Fibroblast of lung (primary cell): ENCODE results near the gene GLMP. TPM values are rescaled to one million over a fixed set of nuclear protein-coding genes. Genes with fewer than 3 reads are reported as not detected.

Experiments used
- DNase-seq, 2 donors: peaks; one replicate each; pipeline versions ENCODE4 v3.0.0 to v3.0.0-alpha.2; 2010; ENCODE audit warnings: low read depth in 2 of 2
- H2AFZ ChIP-seq: 2 replicates; pipeline ENCODE4 v1.5.1; 2012; ENCODE audit warnings: low read length, control low read depth, inconsistent platforms
- H3K27ac ChIP-seq: 2 replicates; pipeline ENCODE4 v1.5.1; 2011; ENCODE audit warnings: low read length, control low read depth; ENCODE audit not compliant: insufficient read depth
- H3K27me3 ChIP-seq: 2 replicates; pipeline ENCODE4 v1.5.1; 2011; ENCODE audit warnings: mild to moderate bottlenecking, low read length; ENCODE audit not compliant: control insufficient read depth, insufficient read depth
- H3K36me3 ChIP-seq: 2 replicates; pipeline ENCODE4 v1.5.1; 2011; ENCODE audit warnings: low read length; ENCODE audit not compliant: control insufficient read depth, insufficient read depth
- H3K4me1 ChIP-seq: 2 replicates; pipeline ENCODE4 v1.5.1; 2011; ENCODE audit warnings: low read length; ENCODE audit not compliant: control insufficient read depth, insufficient read depth; ENCODE audit errors: extremely low read depth
- H3K4me2 ChIP-seq: 2 replicates; pipeline ENCODE4 v1.5.1; 2011; ENCODE audit warnings: low read length, control low read depth; ENCODE audit not compliant: insufficient read depth; ENCODE audit errors: extremely low read depth
- H3K4me3 ChIP-seq, 4 experiments: fragments of 200-600 bp in 1 of 4; sonication (generic) in 1 of 4; replicated peaks in 1 of 4; 2 replicates each; pipeline ENCODE4 v1.5.1; 2011 to 2016; ENCODE audit warnings: low read length in 4 of 4, low read depth in 3 of 4, mild to moderate bottlenecking in 3 of 4, control low read depth in 2 of 4, inconsistent platforms in 1 of 4, mixed read lengths in 1 of 4; ENCODE audit not compliant: insufficient read depth in 1 of 4; ENCODE audit errors: control extremely low read depth in 1 of 4
- H3K79me2 ChIP-seq: 2 replicates; pipeline ENCODE4 v1.5.1; 2012; ENCODE audit warnings: mild to moderate bottlenecking, low read length, inconsistent platforms; ENCODE audit not compliant: control insufficient read depth, insufficient read depth
- H3K9ac ChIP-seq: 2 replicates; pipeline ENCODE4 v1.5.1; 2011; ENCODE audit warnings: mild to moderate bottlenecking, low read length, control low read depth; ENCODE audit not compliant: insufficient read depth
- H3K9me3 ChIP-seq: 2 replicates; pipeline ENCODE4 v1.5.1; 2012; ENCODE audit warnings: low read depth, low read length; ENCODE audit not compliant: control insufficient read depth, insufficient read depth
- H4K20me1 ChIP-seq: 2 replicates; pipeline ENCODE4 v1.5.1; 2011; ENCODE audit warnings: low read length; ENCODE audit not compliant: control insufficient read depth, insufficient read depth; ENCODE audit errors: extremely low read depth
- CTCF ChIP-seq, 2 donors: IDR thresholded peaks in 1 of 2; conservative IDR thresholded peaks in 1 of 2; 1 replicate in 1 of 2; 2 replicates in 1 of 2; pipeline ENCODE4 v1.5.1; 2011 to 2012; ENCODE audit warnings: low read length in 2 of 2, control low read depth in 1 of 2, inconsistent platforms in 1 of 2, low read depth in 1 of 2, mild to moderate bottlenecking in 1 of 2
- EZH2 ChIP-seq: IDR thresholded peaks from 2 replicates; pipeline ENCODE4 v1.5.1; 2012; ENCODE audit warnings: low read length, control low read depth, mild to moderate bottlenecking; ENCODE audit errors: missing control alignments
- polyA plus RNA-seq, 2 donors: library from polyadenylated mRNA; depleted of rRNA in 1 of 2; stranded (reverse) in 1 of 2; unstranded in 1 of 2; fragments of >200 nt; gene quantifications; 2 replicates each; pipeline ENCODE4 v1.2.1, GENCODE V29; 2011 to 2012; ENCODE audit warnings: missing spikeins in 1 of 2
- total RNA-seq: library from RNA; depleted of rRNA; stranded (reverse); fragments of >200 nt; gene quantifications from 2 replicates; pipeline ENCODE4 v1.2.1, GENCODE V29; 2014

The GLMP gene
- total and polyA plus RNA-seq, 2 donors (not counting 1 experiment from before 2014, with no cell fraction given): 40.4 to 93.5 TPM

DNA sequence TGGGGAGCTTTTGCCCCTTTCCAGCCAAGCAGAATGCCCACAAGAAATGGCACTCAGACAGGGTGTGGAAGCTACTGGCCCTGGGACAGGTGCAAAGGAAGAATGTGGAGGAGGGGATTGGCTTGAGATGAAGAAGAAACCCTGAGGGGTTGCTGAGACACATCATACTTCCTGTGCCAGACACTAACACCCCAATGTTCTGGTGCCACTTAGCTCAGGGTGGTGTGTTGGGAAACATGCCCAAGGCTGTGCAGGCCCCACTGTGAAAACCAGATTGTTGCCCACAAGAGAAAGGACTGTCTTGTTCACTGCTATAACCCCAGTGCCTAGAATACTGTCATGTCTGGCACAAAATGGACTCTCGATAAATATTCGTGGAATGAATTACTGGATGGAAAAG is 37.8 kb downstream of the GLMP start:
- Histone ChIP-seq H3K9ac (no peak overlapping the region), H3K27ac (no peak overlapping the region), H3K79me2 (no peaks in the 10 kb centered on the region), H3K27me3 (no peaks in the 10 kb centered on the region), H3K4me1 (peaks cover 4% of the 10 kb centered on the region), H2AFZ (no peak overlapping the region), H4K20me1 (peaks cover 2% of the 10 kb centered on the region), H3K4me3 (no peak overlapping the region), H3K36me3 (peaks cover 36% of the 10 kb centered on the region), H3K4me2 (no peak overlapping the region), H3K9me3 (no peaks in the 10 kb centered on the region)
- TF ChIP-seq EZH2 (no peak), CTCF (conservative IDR thresholded peaks at IDR 0.05 in 1 of 2, IDR thresholded peaks at IDR 0.05 in 1 of 2; ENCODE audit: low read depth in 1 of 2, low read length in 2 of 2) (no peak)
- DNase-seq: no peak

DNA sequence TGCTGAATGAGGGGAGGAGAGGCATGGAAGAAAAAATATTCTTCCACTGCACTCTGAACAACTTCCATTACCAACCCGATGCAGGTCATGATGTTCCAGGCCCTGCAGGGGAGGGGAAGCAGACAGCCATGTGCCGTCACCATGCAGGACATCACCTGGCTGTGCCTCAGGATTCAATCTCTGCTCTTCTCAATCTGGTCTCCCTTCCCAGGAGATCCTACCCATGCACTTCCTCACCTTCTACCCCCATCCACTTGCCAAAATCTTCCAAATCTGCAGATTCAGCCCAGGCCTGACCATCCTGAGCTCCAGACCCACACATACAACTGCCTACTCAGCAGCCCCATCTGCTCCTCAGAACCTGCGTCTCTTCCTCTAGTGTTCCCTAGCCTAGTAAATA is 41.8 kb downstream of the GLMP start:
- H3K4me1 ChIP-seq: no peaks in the 10 kb centered on the region
- no peaks in the 10 kb centered on the region for H3K9me3 ChIP-seq
- no peak overlapping the region for H3K4me2 ChIP-seq
- H3K79me2 ChIP-seq: no peaks in the 10 kb centered on the region
- no peaks in the 10 kb centered on the region for H4K20me1 ChIP-seq
- no peak for TF ChIP-seq CTCF (conservative IDR thresholded peaks at IDR 0.05 in 1 of 2, IDR thresholded peaks at IDR 0.05 in 1 of 2; ENCODE audit: low read depth in 1 of 2, low read length in 2 of 2)
- no peak for TF ChIP-seq EZH2
- no peak overlapping the region for H3K9ac ChIP-seq
- no peak overlapping the region for H3K27ac ChIP-seq
- no peak overlapping the region for H2AFZ ChIP-seq
- no peaks in the 10 kb centered on the region for H3K27me3 ChIP-seq
- no peak for DNase-seq
- H3K36me3 ChIP-seq: peaks cover 24% of the 10 kb centered on the region
- H3K4me3 ChIP-seq: no peak overlapping the region

DNA sequence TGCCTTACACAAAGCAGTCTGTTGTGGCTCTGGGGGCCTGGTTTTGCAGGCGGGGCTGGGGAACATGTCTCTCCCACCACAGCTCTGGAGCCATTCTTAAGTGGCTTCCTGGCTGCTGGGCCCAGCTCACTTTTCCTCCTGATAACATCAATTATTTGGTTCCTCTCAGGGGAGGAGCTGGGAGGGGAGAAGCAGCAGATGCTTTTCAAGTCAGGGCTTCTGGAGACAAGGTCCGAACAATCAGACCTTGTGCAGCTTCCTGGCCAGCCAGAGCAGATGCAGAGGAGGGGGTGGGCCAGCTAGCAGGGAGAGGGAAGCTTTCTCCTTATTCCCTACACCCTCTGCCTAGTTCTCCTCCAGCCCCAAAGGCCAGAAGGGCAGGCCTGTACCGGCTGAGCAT is 44.0 kb downstream of the GLMP start:
- no peaks in the 10 kb centered on the region for H3K79me2 ChIP-seq
- no peaks in the 10 kb centered on the region for H4K20me1 ChIP-seq
- peaks cover 15% of the 10 kb centered on the region for H3K36me3 ChIP-seq
- no peak overlapping the region for H3K4me2 ChIP-seq
- no peaks in the 10 kb centered on the region for H3K27me3 ChIP-seq
- DNase-seq: no peak
- H3K9ac ChIP-seq: no peak overlapping the region
- no peaks in the 10 kb centered on the region for H3K4me1 ChIP-seq
- TF ChIP-seq CTCF (conservative IDR thresholded peaks at IDR 0.05 in 1 of 2, IDR thresholded peaks at IDR 0.05 in 1 of 2; ENCODE audit: low read depth in 1 of 2, low read length in 2 of 2): no peak
- no peak for TF ChIP-seq EZH2
- no peak overlapping the region for H2AFZ ChIP-seq
- no peak overlapping the region for H3K27ac ChIP-seq
- H3K4me3 ChIP-seq: no peak overlapping the region
- no peaks in the 10 kb centered on the region for H3K9me3 ChIP-seq
